GM12878 (cell line): ENCODE results near the gene TENT5A.

Experiments
- CTCF ChIP-seq, 3 experiments: IDR thresholded peaks in 2 of 3; conservative IDR thresholded peaks in 1 of 3; 2 replicates each; pipeline ENCODE4 v1.5.1; 2011; ENCODE audit warnings: low read depth in 3 of 3, low read length in 3 of 3, mild to moderate bottlenecking in 3 of 3, control low read depth in 2 of 3, moderate library complexity in 2 of 3, inconsistent platforms in 1 of 3, mixed read lengths in 1 of 3; ENCODE audit not compliant: control insufficient read depth in 2 of 3, insufficient read depth in 1 of 3; ENCODE audit errors: extremely low read depth in 1 of 3
- EED ChIP-seq: sonication (generic); IDR thresholded peaks from 2 replicates; pipeline ENCODE4 v1.6.1; 2016; ENCODE audit warnings: antibody characterized with exemption, low read depth
- EGR1 ChIP-seq, 2 experiments: IDR thresholded peaks; 1 replicate in 1 of 2; 2 replicates in 1 of 2; pipeline ENCODE4 v1.6.1; 2011 to 2012; ENCODE audit warnings: low read depth in 2 of 2, low read length in 2 of 2, borderline replicate concordance in 1 of 2, mild to moderate bottlenecking in 1 of 2, moderate library complexity in 1 of 2
- EZH2 ChIP-seq: IDR thresholded peaks from 2 replicates; pipeline ENCODE4 v1.6.1; 2012; ENCODE audit warnings: low read depth, mild to moderate bottlenecking, control low read depth, inconsistent platforms, low read length, borderline replicate concordance; ENCODE audit not compliant: control insufficient read depth
- FOS ChIP-seq: IDR thresholded peaks from 3 replicates; pipeline ENCODE4 v1.6.1; 2011; ENCODE audit warnings: borderline replicate concordance; ENCODE audit not compliant: insufficient read length; ENCODE audit errors: extremely low read depth
- MYB ChIP-seq: fragments of 150-350 bp; IDR thresholded peaks from 2 replicates; pipeline ENCODE4 v1.6.1; 2014; ENCODE audit warnings: mild to moderate bottlenecking, low read depth, low read length, borderline replicate concordance
- PBX3 ChIP-seq: IDR thresholded peaks from 2 replicates; pipeline ENCODE4 v1.6.1; 2011; ENCODE audit warnings: mild to moderate bottlenecking, low read depth, low read length, moderate library complexity; ENCODE audit not compliant: insufficient replicate concordance
- POLR2A ChIP-seq: IDR thresholded peaks from 2 replicates; pipeline ENCODE4 v1.6.1; 2011; ENCODE audit warnings: low read depth, mild to moderate bottlenecking, low read length
- POLR2AphosphoS2 ChIP-seq: IDR thresholded peaks from 2 replicates; pipeline ENCODE4 v1.6.1; 2011; ENCODE audit warnings: low read depth, mild to moderate bottlenecking, low read length, improper control_type of control experiment, moderate library complexity
- SMC3 ChIP-seq: IDR thresholded peaks from 2 replicates; pipeline ENCODE4 v1.6.1; 2011; ENCODE audit warnings: low read length, improper control_type of control experiment, borderline replicate concordance
- SP1 ChIP-seq: IDR thresholded peaks from one replicate; pipeline ENCODE4 v1.6.1; 2011; ENCODE audit warnings: low read depth, low read length
- SPI1 ChIP-seq: IDR thresholded peaks from 2 replicates; pipeline ENCODE4 v1.6.1; 2011; ENCODE audit warnings: low read depth, mild to moderate bottlenecking, low read length, moderate library complexity, borderline replicate concordance; ENCODE audit not compliant: insufficient read depth
- SRF ChIP-seq, 2 experiments: IDR thresholded peaks; 2 replicates each; pipeline ENCODE4 v1.6.1; 2011; ENCODE audit warnings: low read depth in 2 of 2, low read length in 2 of 2, mild to moderate bottlenecking in 1 of 2, moderate library complexity in 1 of 2
- TF ChIP-seq, protein P1 (sequence below): IDR thresholded peaks from 2 replicates; pipeline ENCODE4 v1.6.1; 2012; ENCODE audit warnings: low read depth, low read length, improper control_type of control experiment

DNA sequence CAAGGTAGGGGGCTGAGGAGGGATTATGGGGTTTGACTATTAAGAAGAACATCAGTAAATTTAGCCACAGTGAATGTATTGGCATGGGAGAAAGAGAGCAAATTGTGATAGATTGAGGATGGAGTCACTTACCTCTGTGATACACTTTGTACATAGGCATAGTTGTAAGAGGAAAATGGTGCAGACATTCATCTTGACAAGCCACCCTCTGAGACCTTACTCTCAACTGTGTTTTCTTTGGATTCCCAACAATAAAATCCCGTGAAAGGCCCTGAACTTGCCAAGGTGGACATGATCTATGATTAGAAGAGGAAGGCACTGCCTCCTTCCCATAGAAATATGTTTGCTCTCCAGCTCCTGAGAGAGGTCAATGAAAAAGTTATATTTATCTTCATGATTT is 18.6 kb upstream of the TENT5A start:
- TF ChIP-seq POLR2AphosphoS2 (no peak), CTCF (IDR thresholded peaks at IDR 0.05 in 2 of 3, conservative IDR thresholded peaks at IDR 0.05 in 1 of 3; ENCODE audit: control insufficient read depth in 2 of 3, extremely low read depth in 1 of 3, insufficient read depth in 1 of 3, low read depth in 3 of 3, low read length in 3 of 3) (no peak), EGR1 (IDR thresholded peaks at IDR 0.05; ENCODE audit: borderline replicate concordance in 1 of 2, low read depth in 2 of 2, low read length in 2 of 2) (no peak), EED (no peak), SRF (IDR thresholded peaks at IDR 0.05; ENCODE audit: low read depth in 2 of 2, low read length in 2 of 2) (no peak), EZH2 (no peak), FOS (no peak), MYB (no peak), POLR2A (no peak), PBX3 (no peak), SP1 (no peak), SPI1 (no peak), SMC3 (no peak)
- TF ChIP-seq, protein P1, sequence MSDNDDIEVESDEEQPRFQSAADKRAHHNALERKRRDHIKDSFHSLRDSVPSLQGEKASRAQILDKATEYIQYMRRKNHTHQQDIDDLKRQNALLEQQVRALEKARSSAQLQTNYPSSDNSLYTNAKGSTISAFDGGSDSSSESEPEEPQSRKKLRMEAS: no peak
